Activated CD4-positive, alpha-beta T cell treated with anti-CD3 and anti-CD28 coated beads for 48 hours (primary cell): ENCODE data around the gene POLR2H.

Experiments
- DNase-seq: peaks from one replicate; pipeline ENCODE4 v3.0.0-alpha.2; 2020

POLR2H gene

GRCh38 chr3:184388164-184388935 is 26.8 kb downstream of the POLR2H start:
- no peak for DNase-seq

GRCh38 chr3:184388936-184389230 is 27.4 kb downstream of the POLR2H start:
- DNase-seq: no peak

GRCh38 chr3:184389384-184389783 is 27.9 kb downstream of the POLR2H start:
- no peak for DNase-seq

GRCh38 chr3:184389935-184390528 is 28.5 kb downstream of the POLR2H start:
- no peak for DNase-seq

GRCh38 chr3:184391266-184391665 is 29.8 kb downstream of the POLR2H start:
- no peak for DNase-seq

- no peak for DNase-seq
Measured at GRCh38 chr3:184395320-184395660, 33.8 kb downstream of the POLR2H start.

GRCh38 chr3:184399410-184399809 is 37.9 kb downstream of the POLR2H start:
- no peak for DNase-seq

- DNase-seq: no peak
Measured at GRCh38 chr3:184405075-184406030, 43.8 kb downstream of the POLR2H start.

GRCh38 chr3:184409331-184409926 is 47.9 kb downstream of the POLR2H start:
- no peak for DNase-seq

GRCh38 chr3:184409946-184410500 is 48.5 kb downstream of the POLR2H start:
- DNase-seq: no peak

GRCh38 chr3:184414418-184415202 is 53.1 kb downstream of the POLR2H start:
- DNase-seq: no peak

GRCh38 chr3:184415203-184415490 is 53.6 kb downstream of the POLR2H start:
- no peak for DNase-seq

- peak; percentile 81 for DNase-seq
Measured at GRCh38 chr3:184417619-184418327, 56.3 kb downstream of the POLR2H start.
